A549 (cell line): Measurements from ENCODE around the gene CCDC7. TPM values are rescaled to one million over a fixed set of nuclear protein-coding genes. Genes with fewer than 3 reads are reported as not detected.

Experiments used
- ATAC-seq, 2 experiments: fragments of 200-7000 bp in 1 of 2; fragments of >200 bp in 1 of 2; cut with Nextera tagmentation in 1 of 2; cut with Tn5 transposase in 1 of 2; 3 replicates each; pipeline versions ENCODE4 v1.8.0 to v1.9.1; 2018 to 2020; ENCODE audit warnings: mild to moderate bottlenecking in 1 of 2, moderate library complexity in 1 of 2
- CTCF ChIA-PET: fragments of 300-600 bp; sonication (Branson Sonifier 250); formaldehyde crosslinking; extraction: SDS; loops from one replicate; lab custom pipeline; 2021; ENCODE audit warnings: antibody characterized with exemption, inconsistent platforms; lab: Yijun Ruan, JAX
- POLR2A ChIA-PET: fragments of 350-600 bp; formaldehyde crosslinking; extraction: SDS; loops from one replicate; lab custom pipeline; 2021; ENCODE audit warnings: antibody characterized with exemption, inconsistent platforms; lab: Yijun Ruan, JAX
- DNase-seq, 2 experiments: peaks; one replicate each; pipeline versions ENCODE4 v3.0.0 to v3.0.0-alpha.2; 2011 to 2016; ENCODE audit warnings: low read depth in 1 of 2, low spot score in 1 of 2
- FAIRE-seq: peaks from 2 replicates; lab custom pipeline; 2011; peaks lifted over from hg19 to GRCh38; lab: Jason Lieb, UNC
- H3K27ac ChIP-seq, 2 experiments: fragments of >200 bp; sonication (Bioruptor Twin); formaldehyde crosslinking; 3 replicates each; pipeline ENCODE4 v1.5.1; 2016 to 2017
- H3K4me1 ChIP-seq: fragments of >200 bp; sonication (Bioruptor Twin); formaldehyde crosslinking; 3 replicates; pipeline ENCODE4 v1.6.1; 2016
- H3K4me2 ChIP-seq: fragments of >200 bp; sonication (Bioruptor Twin); formaldehyde crosslinking; 3 replicates; pipeline ENCODE4 v1.6.1; 2016
- H3K4me3 ChIP-seq: fragments of >200 bp; sonication (Bioruptor Twin); formaldehyde crosslinking; 3 replicates; pipeline ENCODE4 v1.5.1; 2016
- H3K9me3 ChIP-seq: fragments of >200 bp; sonication (Bioruptor Twin); formaldehyde crosslinking; 3 replicates; pipeline ENCODE4 v1.6.1; 2016
- BHLHE40 ChIP-seq: IDR thresholded peaks from 2 replicates; pipeline ENCODE4 v1.6.1; 2012; ENCODE audit warnings: low read depth, low read length, inconsistent platforms
- CBX2 ChIP-seq: fragments of 200-600 bp; sonication (generic); IDR thresholded peaks from 2 replicates; pipeline ENCODE4 v1.6.1; 2016; ENCODE audit warnings: low read depth, mild to moderate bottlenecking, borderline replicate concordance
- CEBPB ChIP-seq, 2 experiments: fragments of >200 bp in 1 of 2; sonication (Bioruptor Twin) in 1 of 2; formaldehyde crosslinking in 1 of 2; IDR thresholded peaks; 2 replicates each; pipeline ENCODE4 v1.6.1; 2012 to 2016
- CHD2 ChIP-seq: fragments of 150-350 bp; IDR thresholded peaks from 2 replicates; pipeline ENCODE4 v1.6.1; 2014; ENCODE audit warnings: low read length; ENCODE audit not compliant: partially characterized antibody
- CHD4 ChIP-seq: fragments of 200-600 bp; sonication (generic); IDR thresholded peaks from 2 replicates; pipeline ENCODE4 v1.6.1; 2016; ENCODE audit warnings: antibody characterized with exemption, mild to moderate bottlenecking, borderline replicate concordance
- EP300 ChIP-seq, 2 experiments: fragments of >200 bp; sonication (Bioruptor Twin); formaldehyde crosslinking; IDR thresholded peaks; 2 replicates in 1 of 2; 3 replicates in 1 of 2; pipeline ENCODE4 v1.6.1; 2016 to 2017
- ESRRA ChIP-seq: fragments of 150-350 bp; IDR thresholded peaks from 2 replicates; pipeline ENCODE4 v1.6.1; 2014; ENCODE audit warnings: mild to moderate bottlenecking, low read length, borderline replicate concordance
- FOSL2 ChIP-seq, 2 experiments: fragments of 450-650 bp in 1 of 2; fragments of >200 bp in 1 of 2; sonication (Bioruptor Twin) in 1 of 2; formaldehyde crosslinking; IDR thresholded peaks; 2 replicates each; pipeline versions ENCODE4 v1.5.0 to v1.6.1; 2016 to 2020; ENCODE audit warnings: mild to moderate bottlenecking in 1 of 2, moderate library complexity in 1 of 2
- GATA3 ChIP-seq: IDR thresholded peaks from 2 replicates; pipeline ENCODE4 v1.6.1; 2012; ENCODE audit warnings: borderline replicate concordance
- JUN ChIP-seq, 2 experiments: fragments of >200 bp; sonication (Bioruptor Twin); formaldehyde crosslinking; IDR thresholded peaks; 2 replicates in 1 of 2; 3 replicates in 1 of 2; pipeline ENCODE4 v1.6.1; 2016 to 2017
- JUNB ChIP-seq: fragments of >200 bp; sonication (Bioruptor Twin); formaldehyde crosslinking; IDR thresholded peaks from 2 replicates; pipeline ENCODE4 v1.6.1; 2016
- NFE2L2 ChIP-seq: fragments of 150-350 bp; conservative IDR thresholded peaks from 2 replicates; pipeline ENCODE4 v1.6.1; 2014; ENCODE audit warnings: low read length
- NPAS2 ChIP-seq: fragments of 250-450 bp; sonication (Bioruptor Pico); IDR thresholded peaks from 2 replicates; pipeline ENCODE4 v1.8.0; 2022; ENCODE audit warnings: mild to moderate bottlenecking, moderate library complexity, borderline replicate concordance
- RAD21 ChIP-seq, 2 experiments: fragments of >200 bp in 1 of 2; sonication (Bioruptor Twin) in 1 of 2; formaldehyde crosslinking in 1 of 2; IDR thresholded peaks in 1 of 2; conservative IDR thresholded peaks in 1 of 2; 2 replicates in 1 of 2; 3 replicates in 1 of 2; pipeline ENCODE4 v1.6.1; 2012 to 2018; ENCODE audit warnings: inconsistent platforms in 1 of 2
- RCOR1 ChIP-seq: fragments of 150-350 bp; IDR thresholded peaks from 2 replicates; pipeline ENCODE4 v1.6.1; 2014; ENCODE audit warnings: antibody characterized with exemption, low read length, low read depth
- RNF2 ChIP-seq: fragments of 200-600 bp; sonication (generic); IDR thresholded peaks from 2 replicates; pipeline ENCODE4 v1.6.1; 2016; ENCODE audit warnings: low read depth, mild to moderate bottlenecking, antibody characterized with exemption, moderate library complexity, borderline replicate concordance
- SREBF2 ChIP-seq: fragments of 450-650 bp; IDR thresholded peaks from 2 replicates; pipeline ENCODE4 v1.6.1; 2014; ENCODE audit warnings: mild to moderate bottlenecking, moderate library complexity
- TFCP2L1 ChIP-seq: fragments of 250-450 bp; sonication (Bioruptor Pico); IDR thresholded peaks from 2 replicates; pipeline ENCODE4 v1.5.0; 2021; ENCODE audit warnings: mild to moderate bottlenecking
- ZFP36 ChIP-seq: fragments of 450-650 bp; IDR thresholded peaks from 2 replicates; pipeline ENCODE4 v1.6.1; 2014; ENCODE audit warnings: borderline replicate concordance; ENCODE audit not compliant: partially characterized antibody
- WGBS: methylation state at CpG from one replicate; pipeline ENCODE4 v1.1.6; 2017; ENCODE audit errors: missing lambda C conversion rate; 5-methylcytosine and 5-hydroxymethylcytosine counted together
- polyA plus RNA-seq, 4 experiments: library from polyadenylated mRNA; depleted of rRNA in 3 of 4; stranded (reverse); fragments of >200 nt; fragmentation: RNase III in 1 of 4; extraction: RNeasy Plus Mini Kit Qiagen cat#74134 plus additional on column Dnase treatment in 1 of 4; gene quantifications; 2 replicates in 3 of 4; 3 replicates in 1 of 4; pipeline ENCODE4 v1.2.3, GENCODE V29; 2011 to 2017
- TF ChIP-seq, protein P1 (sequence below): IDR thresholded peaks from 2 replicates; pipeline ENCODE4 v1.6.1; 2012
- TF ChIP-seq, protein P2 (sequence below): fragments of >200 bp; sonication (Bioruptor Twin); formaldehyde crosslinking; IDR thresholded peaks from 3 replicates; pipeline ENCODE4 v1.5.1; 2016
- TF ChIP-seq, protein P3 (sequence below): fragments of 250-450 bp; sonication (Bioruptor Pico); IDR thresholded peaks from 2 replicates; pipeline ENCODE4 v1.5.0; 2020; ENCODE audit warnings: low read depth, mild to moderate bottlenecking, moderate library complexity
- TF ChIP-seq, protein P4 (sequence below): fragments of >200 bp; sonication (Bioruptor Twin); formaldehyde crosslinking; IDR thresholded peaks from 3 replicates; pipeline ENCODE4 v1.6.1; 2016
- TF ChIP-seq, protein P5 (sequence below): fragments of 250-450 bp; sonication (Bioruptor Pico); IDR thresholded peaks from 2 replicates; pipeline ENCODE4 v1.5.0; 2021; ENCODE audit warnings: mild to moderate bottlenecking, moderate library complexity, borderline replicate concordance

Gene CCDC7
- polyA plus RNA-seq, 2 of the 4 experiments (the other 2 are of a cell fraction): 1.2 to 2.9 TPM

DNA sequence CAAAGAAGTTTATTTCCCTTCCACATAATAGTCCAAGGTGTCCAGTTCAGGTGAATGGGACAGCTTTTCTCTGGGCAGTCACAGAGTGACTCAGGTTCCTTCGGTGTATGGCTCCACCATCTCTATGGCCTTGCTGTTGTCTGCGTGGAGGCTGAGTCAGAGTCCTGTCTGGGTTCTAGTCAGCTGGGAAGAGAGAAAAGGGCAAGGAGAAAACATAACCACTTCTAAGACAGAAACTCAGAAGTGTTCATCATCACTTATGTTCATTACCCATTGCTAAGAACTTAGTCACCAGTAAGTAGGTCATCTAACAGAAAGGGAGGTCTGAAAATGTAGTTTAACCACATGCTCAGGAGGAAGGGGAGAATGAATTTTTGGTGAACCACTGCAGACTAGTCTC, 32.4 kb upstream of the CCDC7 start:
- Histone ChIP-seq H3K9me3 (no peaks in the 10 kb centered on the region), H3K4me1 (peaks cover 39% of the 10 kb centered on the region), H3K27ac (peak overlapping the region; percentile 69 to 78), H3K4me3 (no peak overlapping the region), H3K4me2 (peak overlapping the region; percentile 36)
- ChIA-PET CTCF (no interaction called here), POLR2A (no interaction called here)
- ATAC-seq (peak; percentile 93 to 97), DNase-seq (peak; percentile 25 to 76), FAIRE-seq (no peak)
- TF ChIP-seq JUN (IDR thresholded peaks at IDR 0.05) (no peak), NPAS2 (no peak), EP300 (IDR thresholded peaks at IDR 0.05) (no peak), RCOR1 (no peak), JUNB (peak; percentile 66; the same call in 1 of the 2 replicates), FOSL2 (IDR thresholded peaks at IDR 0.05) (no peak), FOSL2 (CRISPR knock-in tag; IDR thresholded peaks at IDR 0.05) (peak; percentile 70), GATA3 (peak; percentile 43; the same call in 1 of the 2 replicates)
- TF ChIP-seq, protein P1, sequence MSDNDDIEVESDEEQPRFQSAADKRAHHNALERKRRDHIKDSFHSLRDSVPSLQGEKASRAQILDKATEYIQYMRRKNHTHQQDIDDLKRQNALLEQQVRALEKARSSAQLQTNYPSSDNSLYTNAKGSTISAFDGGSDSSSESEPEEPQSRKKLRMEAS: 0 out of 2 replicates have a peak, but pooled peaks have one; percentile 28
- 5% methylated on average over 2 of the region's 2 CpGs for WGBS

DNA sequence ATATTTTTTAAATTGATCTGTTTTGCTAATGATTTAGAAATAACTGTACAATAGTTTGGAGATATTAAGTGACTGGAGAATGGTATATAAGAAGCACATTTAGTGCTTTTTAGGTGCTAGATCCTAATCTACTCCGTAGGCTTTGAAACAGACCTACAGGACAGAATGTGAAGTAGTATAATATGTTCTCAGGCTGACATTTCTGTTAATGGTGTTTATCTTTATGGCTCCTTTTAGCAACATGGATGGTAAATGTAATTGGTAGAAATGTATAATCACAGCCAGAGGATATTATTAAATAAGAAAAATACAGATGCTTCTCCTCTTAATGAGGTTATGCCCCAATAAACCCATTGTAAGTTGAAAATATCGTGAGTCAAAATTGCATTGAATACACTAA, 30.6 kb upstream of the CCDC7 start:
- CTCF ChIA-PET: interaction anchor here (0.7 kb wide), 1 partner anchor 60 kb away, joined by 3 read pairs; no protein-coding TSS in a partner anchor
- H3K4me3 ChIP-seq: no peak overlapping the region
- H3K9me3 ChIP-seq: no peaks in the 10 kb centered on the region
- no peak overlapping the region for H3K4me2 ChIP-seq
- 90% methylated on average over 2 of the region's 2 CpGs for WGBS
- H3K4me1 ChIP-seq: peaks cover 28% of the 10 kb centered on the region
- POLR2A ChIA-PET: no interaction called here
- TF ChIP-seq NFE2L2 (no peak), CEBPB (IDR thresholded peaks at IDR 0.05) (no peak), ZFP36 (no peak), BHLHE40 (no peak), RCOR1 (no peak), SREBF2 (no peak)
- TF ChIP-seq, protein P2, sequence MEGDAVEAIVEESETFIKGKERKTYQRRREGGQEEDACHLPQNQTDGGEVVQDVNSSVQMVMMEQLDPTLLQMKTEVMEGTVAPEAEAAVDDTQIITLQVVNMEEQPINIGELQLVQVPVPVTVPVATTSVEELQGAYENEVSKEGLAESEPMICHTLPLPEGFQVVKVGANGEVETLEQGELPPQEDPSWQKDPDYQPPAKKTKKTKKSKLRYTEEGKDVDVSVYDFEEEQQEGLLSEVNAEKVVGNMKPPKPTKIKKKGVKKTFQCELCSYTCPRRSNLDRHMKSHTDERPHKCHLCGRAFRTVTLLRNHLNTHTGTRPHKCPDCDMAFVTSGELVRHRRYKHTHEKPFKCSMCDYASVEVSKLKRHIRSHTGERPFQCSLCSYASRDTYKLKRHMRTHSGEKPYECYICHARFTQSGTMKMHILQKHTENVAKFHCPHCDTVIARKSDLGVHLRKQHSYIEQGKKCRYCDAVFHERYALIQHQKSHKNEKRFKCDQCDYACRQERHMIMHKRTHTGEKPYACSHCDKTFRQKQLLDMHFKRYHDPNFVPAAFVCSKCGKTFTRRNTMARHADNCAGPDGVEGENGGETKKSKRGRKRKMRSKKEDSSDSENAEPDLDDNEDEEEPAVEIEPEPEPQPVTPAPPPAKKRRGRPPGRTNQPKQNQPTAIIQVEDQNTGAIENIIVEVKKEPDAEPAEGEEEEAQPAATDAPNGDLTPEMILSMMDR: no peak
- TF ChIP-seq, protein P3, sequence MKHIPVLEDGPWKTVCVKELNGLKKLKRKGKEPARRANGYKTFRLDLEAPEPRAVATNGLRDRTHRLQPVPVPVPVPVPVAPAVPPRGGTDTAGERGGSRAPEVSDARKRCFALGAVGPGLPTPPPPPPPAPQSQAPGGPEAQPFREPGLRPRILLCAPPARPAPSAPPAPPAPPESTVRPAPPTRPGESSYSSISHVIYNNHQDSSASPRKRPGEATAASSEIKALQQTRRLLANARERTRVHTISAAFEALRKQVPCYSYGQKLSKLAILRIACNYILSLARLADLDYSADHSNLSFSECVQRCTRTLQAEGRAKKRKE (CRISPR knock-in tag): no peak
- TF ChIP-seq, protein P4, sequence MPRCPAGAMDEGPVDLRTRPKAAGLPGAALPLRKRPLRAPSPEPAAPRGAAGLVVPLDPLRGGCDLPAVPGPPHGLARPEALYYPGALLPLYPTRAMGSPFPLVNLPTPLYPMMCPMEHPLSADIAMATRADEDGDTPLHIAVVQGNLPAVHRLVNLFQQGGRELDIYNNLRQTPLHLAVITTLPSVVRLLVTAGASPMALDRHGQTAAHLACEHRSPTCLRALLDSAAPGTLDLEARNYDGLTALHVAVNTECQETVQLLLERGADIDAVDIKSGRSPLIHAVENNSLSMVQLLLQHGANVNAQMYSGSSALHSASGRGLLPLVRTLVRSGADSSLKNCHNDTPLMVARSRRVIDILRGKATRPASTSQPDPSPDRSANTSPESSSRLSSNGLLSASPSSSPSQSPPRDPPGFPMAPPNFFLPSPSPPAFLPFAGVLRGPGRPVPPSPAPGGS: no peak
- no peak overlapping the region for H3K27ac ChIP-seq
- ATAC-seq (no peak), FAIRE-seq (no peak), DNase-seq (no peak)

DNA sequence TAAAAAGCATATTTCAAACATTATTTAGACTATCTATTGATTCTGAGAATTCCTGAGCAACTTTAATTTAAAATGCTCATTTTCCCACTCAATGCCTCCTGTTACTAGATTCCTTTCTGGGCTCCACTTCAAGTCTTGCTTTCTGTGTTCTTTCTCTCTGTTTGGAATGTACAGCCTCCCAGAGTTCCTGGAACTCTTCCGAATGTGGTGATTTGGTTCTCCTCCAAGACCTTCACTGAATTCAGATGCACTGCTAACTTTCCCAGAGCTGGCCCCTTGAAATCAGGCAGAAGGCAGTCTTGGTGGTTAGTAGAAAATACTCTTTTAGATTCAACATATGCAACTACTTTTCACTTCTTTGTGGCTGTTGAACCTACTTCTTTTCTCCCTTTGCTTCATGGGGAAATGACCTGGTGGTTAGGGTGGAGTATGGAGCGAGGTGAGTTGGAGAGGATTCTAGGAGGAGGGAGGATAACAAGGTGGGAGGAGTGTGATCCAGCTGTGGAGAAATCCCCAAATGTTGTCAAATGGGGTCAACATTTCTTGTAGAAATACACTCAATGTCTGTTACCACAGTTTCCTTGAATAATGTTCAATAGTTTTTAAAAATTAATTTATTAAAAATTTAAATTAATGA, 27.9 kb upstream of the CCDC7 start:
- FAIRE-seq (no peak), ATAC-seq (no peak)
- WGBS: 71% methylated on average over 2 of the region's 2 CpGs

More for the DNA sequence above, 27.9 kb upstream of the CCDC7 start:
- Histone ChIP-seq H3K4me2 (no peak overlapping the region), H3K4me1 (peaks cover 13% of the 10 kb centered on the region), H3K27ac (no peak overlapping the region), H3K9me3 (peaks cover 7% of the 10 kb centered on the region; the same call in 2 of the 3 replicates), H3K4me3 (no peak overlapping the region)
- CTCF ChIA-PET: interaction anchor here (1.0 kb wide), 1 partner anchor 13 kb away, joined by 3 read pairs; no protein-coding TSS in a partner anchor
- TF ChIP-seq, protein P2: no peak
- TF ChIP-seq TFCP2L1 (CRISPR knock-in tag) (no peak), CBX2 (no peak), RNF2 (no peak), CHD2 (no peak), RAD21 (conservative IDR thresholded peaks at IDR 0.05 in 1 of 2, IDR thresholded peaks at IDR 0.05 in 1 of 2) (no peak), CHD4 (no peak), JUNB (no peak), ESRRA (no peak)
- TF ChIP-seq, protein P5, sequence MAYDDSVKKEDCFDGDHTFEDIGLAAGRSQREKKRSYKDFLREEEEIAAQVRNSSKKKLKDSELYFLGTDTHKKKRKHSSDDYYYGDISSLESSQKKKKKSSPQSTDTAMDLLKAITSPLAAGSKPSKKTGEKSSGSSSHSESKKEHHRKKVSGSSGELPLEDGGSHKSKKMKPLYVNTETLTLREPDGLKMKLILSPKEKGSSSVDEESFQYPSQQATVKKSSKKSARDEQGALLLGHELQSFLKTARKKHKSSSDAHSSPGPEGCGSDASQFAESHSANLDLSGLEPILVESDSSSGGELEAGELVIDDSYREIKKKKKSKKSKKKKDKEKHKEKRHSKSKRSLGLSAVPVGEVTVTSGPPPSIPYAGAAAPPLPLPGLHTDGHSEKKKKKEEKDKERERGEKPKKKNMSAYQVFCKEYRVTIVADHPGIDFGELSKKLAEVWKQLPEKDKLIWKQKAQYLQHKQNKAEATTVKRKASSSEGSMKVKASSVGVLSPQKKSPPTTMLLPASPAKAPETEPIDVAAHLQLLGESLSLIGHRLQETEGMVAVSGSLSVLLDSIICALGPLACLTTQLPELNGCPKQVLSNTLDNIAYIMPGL (CRISPR knock-in tag): no peak
- POLR2A ChIA-PET: no interaction called here
- DNase-seq: no peak
